Panc1 (cell line): ENCODE data around the gene RCCD1.

Source experiments
- POLR2AphosphoS5 ChIP-seq: IDR thresholded peaks from 2 replicates; pipeline ENCODE4 v1.6.1; 2012; ENCODE audit warnings: mild to moderate bottlenecking, low read depth, low read length, moderate library complexity
- TF ChIP-seq, protein P1 (sequence below): fragments of 450-650 bp; IDR thresholded peaks from 2 replicates; pipeline ENCODE4 v1.5.1; 2017; ENCODE audit warnings: mild to moderate bottlenecking

DNA sequence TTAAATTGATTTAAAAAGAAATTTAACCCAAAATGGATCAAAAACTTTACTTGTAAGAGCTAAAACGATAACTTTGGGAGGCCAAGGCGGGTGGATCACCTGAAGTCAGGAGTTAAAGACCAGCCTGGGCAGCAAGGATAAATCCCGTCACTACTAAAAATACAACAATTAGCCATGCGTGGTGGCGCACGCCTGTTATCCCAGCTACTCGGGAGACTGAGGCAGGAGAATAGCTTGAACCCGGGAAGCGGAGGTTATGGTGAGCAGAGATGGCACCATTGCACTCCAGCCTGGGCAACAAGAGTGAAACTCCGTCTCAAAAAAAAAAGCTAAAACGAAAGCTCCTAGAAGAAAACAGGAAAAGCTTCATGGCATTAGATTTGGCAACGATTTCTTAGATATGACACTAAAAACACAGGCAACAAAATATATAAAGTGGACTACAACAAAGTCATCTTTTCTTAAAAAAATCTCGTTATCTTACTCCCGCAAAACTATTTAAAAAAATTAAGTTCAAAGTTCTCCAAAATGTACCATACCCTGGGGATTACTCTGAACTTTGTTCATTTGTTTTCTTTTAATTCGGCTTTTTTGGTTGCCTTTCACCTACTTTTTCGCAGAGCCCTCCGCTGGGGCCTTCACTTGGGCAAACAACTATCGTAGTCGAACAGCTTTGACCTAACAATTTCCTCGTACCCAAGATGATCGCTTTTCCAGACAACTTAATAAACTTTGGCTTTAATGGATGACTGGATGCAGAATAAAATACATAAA, 25.3 kb upstream of the RCCD1 start:
- TF ChIP-seq, protein P1, sequence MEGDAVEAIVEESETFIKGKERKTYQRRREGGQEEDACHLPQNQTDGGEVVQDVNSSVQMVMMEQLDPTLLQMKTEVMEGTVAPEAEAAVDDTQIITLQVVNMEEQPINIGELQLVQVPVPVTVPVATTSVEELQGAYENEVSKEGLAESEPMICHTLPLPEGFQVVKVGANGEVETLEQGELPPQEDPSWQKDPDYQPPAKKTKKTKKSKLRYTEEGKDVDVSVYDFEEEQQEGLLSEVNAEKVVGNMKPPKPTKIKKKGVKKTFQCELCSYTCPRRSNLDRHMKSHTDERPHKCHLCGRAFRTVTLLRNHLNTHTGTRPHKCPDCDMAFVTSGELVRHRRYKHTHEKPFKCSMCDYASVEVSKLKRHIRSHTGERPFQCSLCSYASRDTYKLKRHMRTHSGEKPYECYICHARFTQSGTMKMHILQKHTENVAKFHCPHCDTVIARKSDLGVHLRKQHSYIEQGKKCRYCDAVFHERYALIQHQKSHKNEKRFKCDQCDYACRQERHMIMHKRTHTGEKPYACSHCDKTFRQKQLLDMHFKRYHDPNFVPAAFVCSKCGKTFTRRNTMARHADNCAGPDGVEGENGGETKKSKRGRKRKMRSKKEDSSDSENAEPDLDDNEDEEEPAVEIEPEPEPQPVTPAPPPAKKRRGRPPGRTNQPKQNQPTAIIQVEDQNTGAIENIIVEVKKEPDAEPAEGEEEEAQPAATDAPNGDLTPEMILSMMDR: no peak
- no peak for TF ChIP-seq POLR2AphosphoS5
